HG03066 (cell line): ENCODE data around the gene C4orf51.
"Not testable (repeated sequence)": the region's sequence is repeated elsewhere in the genome, so short reads cannot be mapped to it uniquely, and the experiment has no call there.

ENCODE experiments used
- ATAC-seq: cut with Tn5 transposase; IDR thresholded peaks from one replicate; pipeline ENCODE4 v1.9.1; 2021; ENCODE audit warnings: low read depth; ENCODE audit not compliant: unreplicated experiment

The C4orf51 gene

DNA sequence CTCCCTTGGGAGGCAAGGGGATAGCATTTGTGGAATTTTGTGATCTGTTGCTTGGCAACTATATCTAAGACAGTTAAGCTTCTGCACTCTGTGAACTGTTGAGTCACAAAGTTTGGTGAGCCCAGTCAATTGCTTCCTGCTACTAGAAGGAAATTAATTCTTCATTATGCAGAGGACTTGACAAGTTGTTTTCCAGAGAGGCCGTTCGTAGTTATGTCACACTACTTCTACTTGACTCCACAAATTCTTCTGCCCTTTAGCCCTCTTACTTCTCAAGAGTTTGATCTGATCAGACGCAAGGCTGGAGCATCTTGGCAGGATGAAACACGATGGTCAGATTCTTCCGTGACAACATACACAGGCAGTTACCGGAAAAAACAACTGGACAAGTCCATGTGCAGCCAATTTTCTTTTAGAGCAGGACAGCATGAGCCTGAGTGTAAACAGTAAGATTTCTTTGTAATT lies at the start of gene C4orf51:
Gene C4orf51 (plus strand): TSS at position 156 of the 465 bp plus-strand sequence. CDS start 58 bp downstream, at position 214.
- ATAC-seq, result no peak

DNA sequence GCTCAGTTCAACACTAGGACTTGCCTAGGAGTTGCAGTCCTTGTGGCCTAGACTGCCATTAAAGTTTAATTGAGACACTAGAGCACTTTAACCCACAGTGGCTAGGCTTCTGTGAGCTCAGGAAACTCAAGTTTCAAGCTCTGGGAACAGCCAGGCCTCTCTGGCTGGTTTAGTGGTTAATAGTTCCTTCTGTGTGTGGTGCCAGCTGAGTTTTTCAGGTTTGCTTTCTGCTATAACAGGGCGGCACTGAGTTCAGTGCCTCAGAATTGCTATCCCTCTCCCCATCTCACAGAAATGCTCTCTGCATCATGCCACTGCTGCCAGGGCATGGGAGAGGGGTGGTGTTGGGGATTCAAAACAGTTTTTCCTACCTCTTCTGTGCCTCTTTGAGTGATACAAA lies 44.8 kb upstream of the C4orf51 start:
- no peak for ATAC-seq

- ATAC-seq, result no peak
Observed at GRCh38 chr4:145635630-145636029, 44.3 kb upstream of the C4orf51 start.

DNA sequence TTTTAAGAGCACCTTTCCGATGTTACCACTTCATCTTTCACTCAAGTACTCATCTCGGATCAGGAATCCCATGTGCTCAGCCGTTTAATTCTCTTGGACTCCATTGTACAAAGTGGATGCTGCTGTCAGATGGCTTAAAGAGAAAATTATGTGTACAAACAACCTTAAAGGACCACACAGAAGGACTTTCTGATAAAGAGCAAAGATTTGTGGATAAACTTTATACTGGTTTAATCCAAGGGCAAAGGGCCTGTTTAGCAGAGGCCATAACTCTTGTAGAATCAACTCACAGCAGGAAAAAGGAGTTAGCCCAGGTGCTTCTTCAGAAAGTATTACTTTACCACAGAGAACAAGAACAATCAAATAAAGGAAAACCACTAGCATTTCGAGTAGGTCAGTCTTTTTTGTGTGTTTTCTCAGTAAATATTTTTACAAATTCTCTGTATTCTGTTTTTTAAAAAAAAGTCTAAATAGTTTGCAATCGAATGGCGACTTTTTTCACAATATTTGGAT lies 40.7 kb upstream of the C4orf51 start:
- no peak for ATAC-seq

- not testable (repeated sequence) for ATAC-seq
Observed at GRCh38 chr4:145640236-145640635, 39.7 kb upstream of the C4orf51 start.

- no peak for ATAC-seq
Observed at GRCh38 chr4:145643295-145643694, 36.7 kb upstream of the C4orf51 start.

DNA sequence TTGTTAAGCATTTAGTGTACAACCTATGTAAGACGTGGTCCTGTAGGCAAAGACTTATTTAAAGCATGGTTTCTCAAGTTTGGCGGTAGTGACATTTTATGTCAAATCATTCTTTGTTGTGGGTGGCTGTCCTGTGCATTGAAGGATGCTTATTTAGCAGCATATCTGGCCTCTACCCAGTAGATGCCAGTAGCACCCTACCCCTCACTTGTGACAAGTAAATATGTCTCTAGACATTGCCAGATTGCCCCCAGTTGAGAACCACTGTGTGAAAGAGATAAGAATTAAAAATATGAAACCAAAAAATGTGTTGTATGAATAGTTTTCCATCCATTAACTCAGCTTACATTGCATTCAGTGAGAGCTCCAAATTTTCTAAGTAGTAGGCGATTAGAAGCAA lies 35.2 kb upstream of the C4orf51 start:
- ATAC-seq, result no peak

GRCh38 chr4:145656156-145656555 lies 23.8 kb upstream of the C4orf51 start:
- no peak for ATAC-seq

DNA sequence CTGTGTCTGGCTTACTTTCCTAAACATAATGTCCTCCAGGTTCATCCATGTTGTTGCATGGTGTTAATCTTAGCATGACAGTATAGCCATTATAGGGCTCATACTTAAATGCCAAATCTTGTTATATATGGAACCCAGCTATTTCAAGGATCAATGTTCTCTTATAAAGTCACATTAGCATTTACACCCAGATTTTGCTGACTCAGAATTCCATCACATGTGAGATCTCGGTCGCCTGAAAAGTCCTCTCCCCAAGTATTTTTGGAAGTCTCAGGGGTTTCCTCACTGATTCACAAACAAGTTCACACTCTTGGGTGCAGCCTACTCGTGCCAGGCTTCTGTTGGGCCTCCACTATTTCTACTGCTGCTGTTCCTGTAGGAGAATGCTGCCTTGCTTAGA lies 19.9 kb upstream of the C4orf51 start:
- ATAC-seq, result no peak

- ATAC-seq, result no peak
Observed at GRCh38 chr4:145663194-145663593, 16.8 kb upstream of the C4orf51 start.

GRCh38 chr4:145665773-145666172 lies 14.2 kb upstream of the C4orf51 start:
- ATAC-seq, result no peak

GRCh38 chr4:145670422-145670821 lies 9.5 kb upstream of the C4orf51 start:
- no peak for ATAC-seq

- ATAC-seq, result no peak
Observed at GRCh38 chr4:145679520-145679919, 426 bp upstream of the C4orf51 start.

- no peak for ATAC-seq
Observed at GRCh38 chr4:145680902-145681301, 956 bp downstream of the C4orf51 start.

DNA sequence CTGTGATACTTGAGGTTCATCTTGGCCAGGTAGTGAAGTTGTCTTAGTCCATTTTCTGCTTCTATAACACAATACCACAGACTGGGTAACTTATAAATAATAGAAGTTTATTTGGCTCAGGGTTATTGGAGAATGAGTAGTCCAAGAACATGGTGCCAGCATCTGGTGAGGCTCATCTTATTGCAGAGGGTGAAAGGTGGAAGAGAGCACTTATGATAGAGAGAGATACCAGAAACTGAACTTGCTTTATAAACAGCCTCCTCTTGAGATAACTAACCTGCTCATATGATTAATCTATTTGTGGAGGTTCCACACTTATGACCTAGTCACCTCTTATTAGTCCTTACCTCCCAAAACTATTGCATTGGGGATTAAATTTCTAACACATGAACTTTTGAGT lies 1.6 kb downstream of the C4orf51 start:
- no peak for ATAC-seq

- ATAC-seq, result no peak
Observed at GRCh38 chr4:145681956-145682355, 2.0 kb downstream of the C4orf51 start.

GRCh38 chr4:145686991-145687390 lies 7.0 kb downstream of the C4orf51 start:
- ATAC-seq, result no peak

DNA sequence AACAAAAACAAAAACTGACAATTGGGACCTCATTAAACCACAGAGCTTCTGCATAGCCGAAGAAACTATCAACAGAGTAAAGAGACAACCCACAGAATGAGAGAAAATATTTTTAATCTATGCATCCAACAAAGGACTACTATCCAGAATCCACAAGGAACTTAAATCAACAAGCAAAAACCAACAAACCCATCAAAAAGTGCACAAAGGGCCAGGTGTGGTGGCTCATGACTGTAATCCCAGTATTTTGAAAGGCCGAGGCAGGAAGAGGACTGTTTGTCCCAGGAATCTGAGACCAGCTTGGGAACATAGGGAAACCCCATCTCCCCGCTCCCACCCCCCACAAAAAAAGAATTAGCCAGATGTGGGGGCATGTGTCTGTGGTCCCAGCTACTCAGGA lies 10.7 kb downstream of the C4orf51 start:
- no peak for ATAC-seq

DNA sequence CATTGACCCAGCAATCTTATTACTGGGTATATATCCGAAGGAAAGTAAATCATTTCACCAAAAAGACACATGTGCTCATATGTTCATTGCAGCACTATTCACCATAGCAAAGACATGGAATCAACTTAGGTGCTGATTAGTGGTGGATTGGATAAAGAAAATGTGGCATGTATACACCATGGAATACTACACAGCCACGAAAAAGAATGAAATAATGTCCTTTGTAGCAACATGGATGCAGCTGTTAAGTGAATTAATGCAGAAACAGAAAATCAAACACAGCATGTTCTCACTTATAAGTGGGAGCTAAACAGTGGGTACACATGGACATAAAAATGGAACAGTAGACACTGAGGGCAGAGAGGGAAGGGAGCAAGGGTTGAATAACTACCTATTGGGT lies 11.5 kb downstream of the C4orf51 start:
- ATAC-seq, result not testable (repeated sequence)

DNA sequence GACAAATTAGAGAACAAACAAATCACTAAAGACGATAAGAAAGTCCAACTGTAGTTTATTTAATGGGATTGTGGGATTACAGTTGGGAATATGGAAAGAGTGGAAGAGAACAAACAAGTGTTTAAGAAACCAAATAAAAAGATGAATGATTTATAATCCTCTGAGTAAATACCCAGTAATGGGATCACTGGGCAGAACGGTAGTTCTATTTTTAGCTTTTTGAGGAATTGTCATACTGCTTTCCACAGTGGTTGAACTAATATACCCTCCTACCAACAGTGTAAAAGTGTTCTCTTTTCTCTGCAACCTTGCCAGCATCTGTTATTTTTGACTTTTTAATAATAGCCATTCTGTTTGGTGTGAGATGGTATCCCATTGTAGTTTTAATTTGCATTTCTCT lies 15.0 kb downstream of the C4orf51 start:
- no peak for ATAC-seq

DNA sequence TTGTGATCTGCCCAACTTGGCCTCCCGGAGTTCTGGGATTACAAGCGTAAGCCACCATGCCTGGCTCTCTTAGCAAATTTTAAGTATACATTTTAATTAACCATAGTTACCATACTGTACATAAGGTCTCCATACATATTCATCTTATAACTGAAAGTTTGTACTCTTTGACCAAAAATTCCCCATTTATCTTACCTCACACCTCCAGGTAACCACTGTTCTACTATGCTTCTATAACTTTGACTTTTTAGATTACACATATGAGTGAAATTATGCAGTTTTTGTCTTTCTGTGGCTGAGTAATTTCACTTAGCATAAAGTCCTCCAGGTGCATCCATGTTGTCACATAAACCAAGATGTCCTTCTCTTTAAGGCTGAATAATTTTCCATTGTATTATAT lies 17.4 kb downstream of the C4orf51 start:
- ATAC-seq, result no peak

DNA sequence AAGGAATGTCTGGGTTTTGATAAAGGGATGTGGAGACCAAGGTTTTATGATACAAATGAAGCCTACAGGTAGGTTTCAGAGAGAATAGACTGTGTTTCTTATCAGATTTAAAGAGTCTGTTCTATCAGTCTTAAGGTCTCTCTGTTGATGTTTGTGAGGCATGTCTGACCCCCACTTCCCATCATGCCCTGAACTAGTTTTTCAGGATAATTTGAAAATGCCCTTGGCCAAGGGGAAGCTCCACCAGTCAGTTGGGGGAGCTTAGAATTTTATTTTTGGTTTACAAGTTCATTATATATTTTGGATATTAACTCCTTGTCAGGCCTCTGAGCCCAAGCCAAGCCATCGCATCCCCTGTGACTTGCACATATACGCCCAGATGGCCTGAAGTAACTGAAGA lies 18.6 kb downstream of the C4orf51 start:
- no peak for ATAC-seq

DNA sequence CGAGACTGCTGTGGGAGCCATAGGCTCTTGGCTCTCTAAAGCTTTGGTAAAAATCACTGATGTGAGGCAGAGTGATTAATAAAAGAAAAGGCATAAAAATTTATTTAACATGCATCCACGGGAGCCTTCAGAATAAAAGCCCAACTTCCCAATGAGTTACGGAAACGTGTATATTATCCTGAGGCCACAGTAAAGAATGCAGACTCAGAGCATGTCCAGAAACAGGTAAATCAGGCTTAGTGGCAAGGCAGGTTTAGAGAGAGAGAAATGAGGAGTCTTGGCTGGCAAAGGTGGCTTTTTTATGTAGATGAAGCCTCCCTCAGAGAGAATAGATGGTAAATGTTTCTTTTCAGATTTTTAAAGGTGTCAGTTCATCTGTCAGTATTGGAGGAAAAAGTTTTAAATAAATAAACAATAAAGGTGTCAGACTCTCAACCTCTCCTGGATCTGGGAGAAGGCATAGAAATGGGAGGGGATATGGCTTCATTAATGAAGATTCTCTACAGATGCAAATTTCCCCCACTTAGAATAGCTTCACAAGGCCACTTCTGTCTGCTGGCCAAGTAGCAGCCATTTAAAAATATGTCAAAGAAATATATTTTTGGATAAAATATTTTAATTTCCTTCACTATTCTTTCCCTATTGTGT lies 24.0 kb downstream of the C4orf51 start:
- ATAC-seq, result no peak
